Vagina (tissue), 2 donors: ENCODE measurements around the gene ITGB7.

Source experiments
- POLR2A ChIP-seq, 2 donors: fragments of 450-650 bp; IDR thresholded peaks; one replicate each; pipeline ENCODE4 v1.6.1; 2017; ENCODE audit warnings: antibody characterized with exemption in 2 of 2, mild to moderate bottlenecking in 2 of 2, moderate library complexity in 2 of 2
- TF ChIP-seq, protein P1 (sequence below), 3 experiments: fragments of 450-650 bp in 2 of 3; fragments of 200-600 bp in 1 of 3; sonication (generic) in 1 of 3; IDR thresholded peaks; one replicate each; pipeline ENCODE4 v1.5.1; 2017 to 2019; ENCODE audit warnings: antibody characterized with exemption in 3 of 3, mild to moderate bottlenecking in 2 of 3, moderate library complexity in 2 of 3

DNA sequence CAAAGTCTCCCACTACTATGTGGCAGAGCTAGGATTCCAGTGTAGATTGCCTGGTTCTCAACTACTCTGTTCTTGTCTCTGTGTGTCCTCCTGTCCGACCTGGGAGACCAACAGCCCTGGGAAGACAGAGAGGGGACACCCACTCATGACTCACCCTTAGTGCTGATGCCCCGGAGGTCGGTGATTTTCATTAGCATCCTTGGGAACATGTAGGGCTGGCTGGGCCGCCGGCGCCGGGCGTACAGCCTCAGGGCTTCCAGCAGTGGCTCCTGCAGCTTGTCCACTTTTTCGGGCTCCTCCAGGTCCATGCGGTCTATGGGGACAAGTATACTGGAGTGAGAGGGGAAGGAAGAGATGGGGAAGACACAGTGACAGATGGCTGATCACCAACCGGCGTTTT is 5.9 kb upstream of the ITGB7 start:
- TF ChIP-seq, protein P1, sequence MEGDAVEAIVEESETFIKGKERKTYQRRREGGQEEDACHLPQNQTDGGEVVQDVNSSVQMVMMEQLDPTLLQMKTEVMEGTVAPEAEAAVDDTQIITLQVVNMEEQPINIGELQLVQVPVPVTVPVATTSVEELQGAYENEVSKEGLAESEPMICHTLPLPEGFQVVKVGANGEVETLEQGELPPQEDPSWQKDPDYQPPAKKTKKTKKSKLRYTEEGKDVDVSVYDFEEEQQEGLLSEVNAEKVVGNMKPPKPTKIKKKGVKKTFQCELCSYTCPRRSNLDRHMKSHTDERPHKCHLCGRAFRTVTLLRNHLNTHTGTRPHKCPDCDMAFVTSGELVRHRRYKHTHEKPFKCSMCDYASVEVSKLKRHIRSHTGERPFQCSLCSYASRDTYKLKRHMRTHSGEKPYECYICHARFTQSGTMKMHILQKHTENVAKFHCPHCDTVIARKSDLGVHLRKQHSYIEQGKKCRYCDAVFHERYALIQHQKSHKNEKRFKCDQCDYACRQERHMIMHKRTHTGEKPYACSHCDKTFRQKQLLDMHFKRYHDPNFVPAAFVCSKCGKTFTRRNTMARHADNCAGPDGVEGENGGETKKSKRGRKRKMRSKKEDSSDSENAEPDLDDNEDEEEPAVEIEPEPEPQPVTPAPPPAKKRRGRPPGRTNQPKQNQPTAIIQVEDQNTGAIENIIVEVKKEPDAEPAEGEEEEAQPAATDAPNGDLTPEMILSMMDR (IDR thresholded peaks at IDR 0.05): no peak
- no peak for TF ChIP-seq POLR2A (IDR thresholded peaks at IDR 0.05)
